Lung (tissue), 12 donors: Measurements from ENCODE around the gene PHLDB2. TPM values are rescaled to one million over a fixed set of nuclear protein-coding genes. Genes with fewer than 3 reads are reported as not detected.

Source experiments
- ATAC-seq: fragments of 200-7000 bp; cut with Tn5 transposase; one replicate; pipeline ENCODE4 v1.9.1; 2020; ENCODE audit warnings: moderate number of reproducible peaks; ENCODE audit not compliant: insufficient read depth, low FRiP score
- DNase-seq, 3 donors: peaks; one replicate each; pipeline ENCODE4 v3.0.0-alpha.2; 2013 to 2017
- H3K27ac ChIP-seq, 2 donors: one replicate each; pipeline ENCODE4 v1.5.1; 2013; ENCODE audit warnings: mild to moderate bottlenecking in 2 of 2, moderate library complexity in 2 of 2, control low read depth in 1 of 2, inconsistent platforms in 1 of 2, low read depth in 1 of 2, low read length in 1 of 2
- H3K27me3 ChIP-seq, 3 donors: one replicate each; pipeline ENCODE4 v1.5.1; 2013; ENCODE audit warnings: low read length in 2 of 3; ENCODE audit not compliant: control insufficient read depth in 3 of 3, insufficient read depth in 3 of 3
- H3K36me3 ChIP-seq, 4 donors: one replicate each; pipeline ENCODE4 v1.5.1; 2013; ENCODE audit warnings: low read length in 4 of 4, mild to moderate bottlenecking in 1 of 4, moderate library complexity in 1 of 4; ENCODE audit not compliant: control insufficient read depth in 4 of 4, insufficient read depth in 4 of 4
- H3K4me1 ChIP-seq, 5 donors: one replicate each; pipeline ENCODE4 v1.5.1; 2013; ENCODE audit warnings: low read length in 5 of 5, mild to moderate bottlenecking in 2 of 5, moderate library complexity in 1 of 5; ENCODE audit not compliant: control insufficient read depth in 5 of 5, insufficient read depth in 5 of 5
- H3K4me3 ChIP-seq: one replicate; pipeline ENCODE4 v1.5.1; 2013; ENCODE audit warnings: mild to moderate bottlenecking, control low read depth, moderate library complexity
- H3K9ac ChIP-seq, 2 donors: one replicate each; pipeline ENCODE4 v1.5.1; 2013; ENCODE audit warnings: low read length in 2 of 2, control low read depth in 1 of 2; ENCODE audit not compliant: insufficient read depth in 1 of 2
- H3K9me3 ChIP-seq, 4 donors: one replicate each; pipeline ENCODE4 v1.5.1; 2013; ENCODE audit warnings: low read length in 3 of 4, mild to moderate bottlenecking in 1 of 4, moderate library complexity in 1 of 4; ENCODE audit not compliant: control insufficient read depth in 4 of 4, insufficient read depth in 3 of 4
- WGBS, 2 donors: extraction: QIAGEN DNeasy Blood & Tissue Kit; methylation state at CpG; one replicate each; pipeline ENCODE4 v1.1.7; 2013; 5-methylcytosine and 5-hydroxymethylcytosine counted together
- polyA plus RNA-seq, 2 donors: library from polyadenylated mRNA; stranded (reverse); fragments of 200-250 nt; gene quantifications; one replicate each; pipeline ENCODE4 v1.2.1, GENCODE V29; 2013
- total RNA-seq, 2 donors: library from RNA; depleted of rRNA in 1 of 2; stranded (reverse); fragments of >200 nt in 1 of 2; gene quantifications; one replicate each; pipeline ENCODE4 v1.2.1, GENCODE V29; 2014 to 2021
- TF ChIP-seq, protein P1 (sequence below): IDR thresholded peaks from 2 replicates; pipeline ENCODE4 v1.5.1; 2012; ENCODE audit warnings: mild to moderate bottlenecking; ENCODE audit errors: control extremely low read depth, extremely low read depth
- donor health status: control.
- donor health status: control.
- donor health status: Bipolar disorder and iron deficiency.
- donor health status: healthy.
- donor health status: DM: yes; HTN: yes; CAD: no.

The PHLDB2 gene
- total and polyA plus RNA-seq, 4 donors, result 14.4 to 58.1 (median 26.7) TPM

DNA sequence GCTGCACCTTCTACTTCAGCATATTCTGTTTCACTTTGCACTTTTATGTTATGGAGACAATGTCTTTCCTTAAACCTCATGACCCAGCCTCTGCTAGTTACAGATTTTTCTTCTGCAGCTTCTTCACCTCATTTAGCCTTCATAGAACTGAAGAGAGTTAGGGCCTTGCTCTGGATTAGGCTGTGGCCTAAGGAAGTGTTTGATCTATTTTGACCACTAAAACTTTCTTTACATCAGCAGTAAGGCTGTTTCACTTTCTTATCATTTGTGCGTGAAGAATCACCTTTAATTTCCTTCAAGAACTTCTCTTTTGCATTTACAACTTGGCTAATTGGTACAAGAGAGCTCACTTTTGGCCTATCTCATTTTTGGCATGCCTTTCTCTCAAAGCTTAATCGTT lies 40.9 kb downstream of the PHLDB2 start:
- DNase-seq (no peak), ATAC-seq (no peak)
- no peak overlapping the region for H3K4me3 ChIP-seq
- H3K9me3 ChIP-seq, result no peaks in the 10 kb centered on the region
- peaks cover 2 to 16% (median 7%) of the 10 kb centered on the region in 5 donors for H3K4me1 ChIP-seq
- peaks cover 0 to 6% (median 0%) of the 10 kb centered on the region in 4 donors for H3K36me3 ChIP-seq
- WGBS, 2 donors, result 76 to 82% methylated on average over 2 of the region's 2 CpGs
- TF ChIP-seq, protein P1, sequence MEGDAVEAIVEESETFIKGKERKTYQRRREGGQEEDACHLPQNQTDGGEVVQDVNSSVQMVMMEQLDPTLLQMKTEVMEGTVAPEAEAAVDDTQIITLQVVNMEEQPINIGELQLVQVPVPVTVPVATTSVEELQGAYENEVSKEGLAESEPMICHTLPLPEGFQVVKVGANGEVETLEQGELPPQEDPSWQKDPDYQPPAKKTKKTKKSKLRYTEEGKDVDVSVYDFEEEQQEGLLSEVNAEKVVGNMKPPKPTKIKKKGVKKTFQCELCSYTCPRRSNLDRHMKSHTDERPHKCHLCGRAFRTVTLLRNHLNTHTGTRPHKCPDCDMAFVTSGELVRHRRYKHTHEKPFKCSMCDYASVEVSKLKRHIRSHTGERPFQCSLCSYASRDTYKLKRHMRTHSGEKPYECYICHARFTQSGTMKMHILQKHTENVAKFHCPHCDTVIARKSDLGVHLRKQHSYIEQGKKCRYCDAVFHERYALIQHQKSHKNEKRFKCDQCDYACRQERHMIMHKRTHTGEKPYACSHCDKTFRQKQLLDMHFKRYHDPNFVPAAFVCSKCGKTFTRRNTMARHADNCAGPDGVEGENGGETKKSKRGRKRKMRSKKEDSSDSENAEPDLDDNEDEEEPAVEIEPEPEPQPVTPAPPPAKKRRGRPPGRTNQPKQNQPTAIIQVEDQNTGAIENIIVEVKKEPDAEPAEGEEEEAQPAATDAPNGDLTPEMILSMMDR, result no peak
- no peak overlapping the region for H3K9ac ChIP-seq
- H3K27me3 ChIP-seq, result no peaks in the 10 kb centered on the region
- H3K27ac ChIP-seq, result no peak overlapping the region

DNA sequence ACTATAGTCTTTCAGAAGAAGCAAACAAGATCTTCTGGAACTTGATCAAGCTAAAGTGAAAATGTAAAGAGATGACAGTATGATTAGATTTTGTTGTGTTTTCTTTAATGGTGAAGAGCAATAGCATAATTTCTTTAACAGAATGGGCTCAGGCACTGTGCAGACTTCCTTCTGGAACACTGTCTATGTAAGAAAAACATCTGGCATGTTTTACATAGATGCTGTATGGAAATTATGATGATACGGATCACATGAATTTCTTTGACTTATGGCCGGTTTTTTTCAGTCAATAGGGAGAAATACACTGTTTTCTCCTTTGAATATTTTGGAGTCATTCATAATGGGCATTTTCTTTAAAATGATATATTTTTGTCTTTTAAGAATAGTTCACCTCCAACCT lies 42.6 kb downstream of the PHLDB2 start:
- TF ChIP-seq, protein P1, result no peak
- peaks cover 0 to 6% (median 2%) of the 10 kb centered on the region in 4 donors for H3K36me3 ChIP-seq
- 88 to 90% methylated on average over 2 of the region's 2 CpGs for WGBS, 2 donors
- no peaks in the 10 kb centered on the region for H3K27me3 ChIP-seq
- H3K9me3 ChIP-seq, result peaks cover 0 to 2% (median 0%) of the 10 kb centered on the region in 4 donors
- DNase-seq (peak in 2 of 3 donors; percentile 65 to 79), ATAC-seq (no peak)
- H3K9ac ChIP-seq, result peak overlapping the region in 1 of 2 donors; percentile 23
- H3K27ac ChIP-seq, result no peak overlapping the region
- H3K4me3 ChIP-seq, result no peak overlapping the region
- H3K4me1 ChIP-seq, result peaks cover 2 to 22% (median 7%) of the 10 kb centered on the region in 5 donors

DNA sequence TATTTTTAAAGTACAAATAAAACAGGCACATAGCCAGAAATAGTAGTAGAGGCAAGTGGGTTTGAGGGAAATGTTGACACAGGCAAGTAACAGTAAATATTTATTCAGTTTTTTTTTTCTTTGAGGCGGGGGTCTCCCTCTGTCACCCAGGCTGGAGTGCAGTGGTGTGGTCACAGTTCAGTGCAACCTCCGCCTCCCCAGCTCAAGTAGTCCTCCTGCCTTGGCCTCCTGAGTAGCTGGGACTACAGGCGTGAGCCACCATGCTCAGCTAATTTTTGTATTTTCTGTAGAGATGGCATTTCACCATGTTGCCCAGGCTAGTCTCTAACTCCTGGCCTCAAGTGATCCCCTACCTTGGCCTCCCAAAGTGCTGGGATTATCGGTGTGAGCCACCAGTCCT lies 43.5 kb downstream of the PHLDB2 start:
- DNase-seq, result no peak
- TF ChIP-seq, protein P1, result no peak

DNA sequence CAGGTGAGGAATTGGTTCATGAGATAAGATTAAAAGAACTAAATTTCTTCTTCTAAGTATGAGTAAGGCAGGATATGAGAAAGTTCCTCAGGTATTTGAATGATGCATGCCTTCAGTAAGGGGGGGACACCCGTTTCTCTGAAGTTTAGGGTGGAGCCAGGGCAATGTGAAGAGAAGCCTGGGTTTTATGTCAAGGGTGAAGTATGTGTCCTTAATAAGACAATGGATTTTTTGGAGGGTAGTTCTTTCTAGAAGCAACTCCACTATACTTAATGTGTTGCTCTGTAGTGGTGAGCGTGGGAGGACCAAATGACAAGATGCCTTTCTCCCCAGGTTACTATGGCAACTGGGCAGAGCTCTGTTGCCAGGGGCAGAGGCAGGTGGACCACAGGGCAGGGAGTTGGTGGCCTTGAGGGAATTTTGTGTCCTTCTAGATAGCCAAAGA lies 44.0 kb downstream of the PHLDB2 start:
- ATAC-seq, result no peak
- Histone ChIP-seq H3K9ac (no peak overlapping the region), H3K36me3 (peaks cover 0 to 6% (median 3%) of the 10 kb centered on the region in 4 donors), H3K27ac (peak overlapping the region in 1 of 2 donors; percentile 27), H3K4me1 (peaks cover 2 to 19% (median 7%) of the 10 kb centered on the region in 5 donors), H3K9me3 (peaks cover 0 to 2% (median 0%) of the 10 kb centered on the region in 4 donors), H3K4me3 (no peak overlapping the region), H3K27me3 (no peaks in the 10 kb centered on the region)
- TF ChIP-seq, protein P1, result no peak
- 71 to 88% methylated on average over 2 of the region's 2 CpGs for WGBS, 2 donors
- DNase-seq, result no peak

More for the DNA sequence above, 43.5 kb downstream of the PHLDB2 start:
- H3K4me3 ChIP-seq, result no peak overlapping the region
- H3K4me1 ChIP-seq, result peaks cover 2 to 19% (median 7%) of the 10 kb centered on the region in 5 donors
- peak overlapping the region in 1 of 2 donors; percentile 78 for H3K27ac ChIP-seq
- H3K36me3 ChIP-seq, result peaks cover 0 to 6% (median 2%) of the 10 kb centered on the region in 4 donors
- ATAC-seq, result no peak
- no peaks in the 10 kb centered on the region for H3K27me3 ChIP-seq
- H3K9me3 ChIP-seq, result peaks cover 0 to 2% (median 0%) of the 10 kb centered on the region in 4 donors
- no peak overlapping the region for H3K9ac ChIP-seq
- WGBS, 2 donors, result 74 to 80% methylated on average over 4 of the region's 4 CpGs
